ENCODE data around the gene LGR6.

- TF ChIP-seq, protein P1, sequence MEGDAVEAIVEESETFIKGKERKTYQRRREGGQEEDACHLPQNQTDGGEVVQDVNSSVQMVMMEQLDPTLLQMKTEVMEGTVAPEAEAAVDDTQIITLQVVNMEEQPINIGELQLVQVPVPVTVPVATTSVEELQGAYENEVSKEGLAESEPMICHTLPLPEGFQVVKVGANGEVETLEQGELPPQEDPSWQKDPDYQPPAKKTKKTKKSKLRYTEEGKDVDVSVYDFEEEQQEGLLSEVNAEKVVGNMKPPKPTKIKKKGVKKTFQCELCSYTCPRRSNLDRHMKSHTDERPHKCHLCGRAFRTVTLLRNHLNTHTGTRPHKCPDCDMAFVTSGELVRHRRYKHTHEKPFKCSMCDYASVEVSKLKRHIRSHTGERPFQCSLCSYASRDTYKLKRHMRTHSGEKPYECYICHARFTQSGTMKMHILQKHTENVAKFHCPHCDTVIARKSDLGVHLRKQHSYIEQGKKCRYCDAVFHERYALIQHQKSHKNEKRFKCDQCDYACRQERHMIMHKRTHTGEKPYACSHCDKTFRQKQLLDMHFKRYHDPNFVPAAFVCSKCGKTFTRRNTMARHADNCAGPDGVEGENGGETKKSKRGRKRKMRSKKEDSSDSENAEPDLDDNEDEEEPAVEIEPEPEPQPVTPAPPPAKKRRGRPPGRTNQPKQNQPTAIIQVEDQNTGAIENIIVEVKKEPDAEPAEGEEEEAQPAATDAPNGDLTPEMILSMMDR (IDR thresholded peaks at IDR 0.05 in 4 of 5, conservative IDR thresholded peaks at IDR 0.05 in 1 of 5), result peak in 2 of 5 experiments; percentile 7 to 13
- no peak for TF ChIP-seq POLR2A (IDR thresholded peaks at IDR 0.05)
Observed at GRCh38 chr1:202237052-202237451, 43.5 kb downstream of the LGR6 start.
